SK-N-SH (cell line): Measurements from ENCODE around the gene LGR5.

Source experiments
- CHD2 ChIP-seq: fragments of 150-350 bp; IDR thresholded peaks from 2 replicates; pipeline ENCODE4 v1.6.1; 2018; ENCODE audit warnings: low read length; ENCODE audit not compliant: partially characterized antibody
- CTCF ChIP-seq: fragments of 200-600 bp; sonication (generic); IDR thresholded peaks from 2 replicates; pipeline ENCODE4 v1.6.1; 2017; ENCODE audit warnings: antibody characterized with exemption, mild to moderate bottlenecking, moderate library complexity
- GABPA ChIP-seq: IDR thresholded peaks from 2 replicates; pipeline ENCODE4 v1.4.0; 2012; ENCODE audit warnings: low read depth, mild to moderate bottlenecking
- NFIC ChIP-seq: IDR thresholded peaks from 2 replicates; pipeline ENCODE4 v1.4.0; 2012; ENCODE audit warnings: borderline replicate concordance
- PBX3 ChIP-seq: IDR thresholded peaks from 2 replicates; pipeline ENCODE4; 2012
- SIN3A ChIP-seq: IDR thresholded peaks from 2 replicates; pipeline ENCODE4 v1.6.1; 2012; ENCODE audit warnings: low read depth, mild to moderate bottlenecking, low read length, moderate library complexity, borderline replicate concordance
- SMC3 ChIP-seq: IDR thresholded peaks from 2 replicates; pipeline ENCODE4 v1.6.1; 2012; ENCODE audit warnings: low read depth, low read length, improper control_type of control experiment
- USF2 ChIP-seq: fragments of 150-350 bp; IDR thresholded peaks from 2 replicates; pipeline ENCODE4 v1.6.1; 2017; ENCODE audit warnings: antibody characterized with exemption, low read length, low read depth, borderline replicate concordance
- TF ChIP-seq, protein P1 (sequence below): IDR thresholded peaks from 2 replicates; pipeline ENCODE4 v1.6.1; 2012; ENCODE audit warnings: mild to moderate bottlenecking, low read depth, low read length, moderate library complexity

- TF ChIP-seq CTCF, result no peak
- no peak for TF ChIP-seq SIN3A
- TF ChIP-seq PBX3, result no peak
- TF ChIP-seq, protein P1, sequence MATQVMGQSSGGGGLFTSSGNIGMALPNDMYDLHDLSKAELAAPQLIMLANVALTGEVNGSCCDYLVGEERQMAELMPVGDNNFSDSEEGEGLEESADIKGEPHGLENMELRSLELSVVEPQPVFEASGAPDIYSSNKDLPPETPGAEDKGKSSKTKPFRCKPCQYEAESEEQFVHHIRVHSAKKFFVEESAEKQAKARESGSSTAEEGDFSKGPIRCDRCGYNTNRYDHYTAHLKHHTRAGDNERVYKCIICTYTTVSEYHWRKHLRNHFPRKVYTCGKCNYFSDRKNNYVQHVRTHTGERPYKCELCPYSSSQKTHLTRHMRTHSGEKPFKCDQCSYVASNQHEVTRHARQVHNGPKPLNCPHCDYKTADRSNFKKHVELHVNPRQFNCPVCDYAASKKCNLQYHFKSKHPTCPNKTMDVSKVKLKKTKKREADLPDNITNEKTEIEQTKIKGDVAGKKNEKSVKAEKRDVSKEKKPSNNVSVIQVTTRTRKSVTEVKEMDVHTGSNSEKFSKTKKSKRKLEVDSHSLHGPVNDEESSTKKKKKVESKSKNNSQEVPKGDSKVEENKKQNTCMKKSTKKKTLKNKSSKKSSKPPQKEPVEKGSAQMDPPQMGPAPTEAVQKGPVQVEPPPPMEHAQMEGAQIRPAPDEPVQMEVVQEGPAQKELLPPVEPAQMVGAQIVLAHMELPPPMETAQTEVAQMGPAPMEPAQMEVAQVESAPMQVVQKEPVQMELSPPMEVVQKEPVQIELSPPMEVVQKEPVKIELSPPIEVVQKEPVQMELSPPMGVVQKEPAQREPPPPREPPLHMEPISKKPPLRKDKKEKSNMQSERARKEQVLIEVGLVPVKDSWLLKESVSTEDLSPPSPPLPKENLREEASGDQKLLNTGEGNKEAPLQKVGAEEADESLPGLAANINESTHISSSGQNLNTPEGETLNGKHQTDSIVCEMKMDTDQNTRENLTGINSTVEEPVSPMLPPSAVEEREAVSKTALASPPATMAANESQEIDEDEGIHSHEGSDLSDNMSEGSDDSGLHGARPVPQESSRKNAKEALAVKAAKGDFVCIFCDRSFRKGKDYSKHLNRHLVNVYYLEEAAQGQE, result no peak
- TF ChIP-seq USF2, result no peak
- TF ChIP-seq NFIC, result no peak
- TF ChIP-seq CHD2, result no peak
- no peak for TF ChIP-seq SMC3
- TF ChIP-seq GABPA, result no peak
Measured at GRCh38 chr12:71461787-71462328, 22.3 kb downstream of the LGR5 start.
